ENCODE measurements around the gene NOD2. TPM values are rescaled to one million over a fixed set of nuclear protein-coding genes. Genes with fewer than 3 reads are reported as not detected.

NOD2 gene
- total and polyA plus RNA-seq, 2 donors (not counting 1 experiment from before 2014, with no cell fraction given): 0.50 TPM; not detected in 1

DNA sequence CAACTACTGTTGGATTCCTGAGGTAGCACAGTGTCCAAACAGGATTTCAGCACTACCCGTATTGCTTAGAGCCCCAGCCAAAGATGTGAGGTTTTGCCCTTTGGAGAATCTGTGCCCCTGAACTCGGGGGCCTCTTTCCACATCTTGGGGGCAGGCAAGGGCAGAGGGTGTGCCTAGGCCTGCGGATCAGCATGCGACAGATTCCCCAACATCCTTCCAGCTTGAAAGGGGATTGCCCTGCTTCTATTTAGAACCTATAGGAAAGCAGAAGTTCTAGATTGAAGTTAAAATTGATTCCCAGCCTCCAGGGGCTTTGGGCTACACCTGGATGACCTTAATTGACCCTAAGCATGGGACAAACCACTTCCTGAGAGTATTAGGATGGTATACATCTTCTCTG lies 19.6 kb downstream of the NOD2 start:
- H3K9me3 ChIP-seq (ENCODE audit: control insufficient read depth, insufficient read depth, low read depth, low read length): no peaks in the 10 kb centered on the region
- no peaks in the 10 kb centered on the region for H3K79me2 ChIP-seq (ENCODE audit: control insufficient read depth, insufficient read depth, low read length)
- H3K4me2 ChIP-seq (ENCODE audit: extremely low read depth, insufficient read depth, low read length): no peak overlapping the region
- no peaks in the 10 kb centered on the region for H3K4me1 ChIP-seq (ENCODE audit: control insufficient read depth, extremely low read depth, insufficient read depth, low read length)
- no peaks in the 10 kb centered on the region for H4K20me1 ChIP-seq (ENCODE audit: control insufficient read depth, extremely low read depth, insufficient read depth, low read length)
- DNase-seq (ENCODE audit: low read depth in 2 of 2): no peak
- H3K36me3 ChIP-seq (ENCODE audit: control insufficient read depth, insufficient read depth, low read length): no peaks in the 10 kb centered on the region
- H3K9ac ChIP-seq (ENCODE audit: insufficient read depth, low read length): no peak overlapping the region
- H3K27me3 ChIP-seq (ENCODE audit: control insufficient read depth, insufficient read depth, low read length): no peaks in the 10 kb centered on the region
- no peak overlapping the region for H3K27ac ChIP-seq (ENCODE audit: insufficient read depth, low read length)
- TF ChIP-seq, protein P1, sequence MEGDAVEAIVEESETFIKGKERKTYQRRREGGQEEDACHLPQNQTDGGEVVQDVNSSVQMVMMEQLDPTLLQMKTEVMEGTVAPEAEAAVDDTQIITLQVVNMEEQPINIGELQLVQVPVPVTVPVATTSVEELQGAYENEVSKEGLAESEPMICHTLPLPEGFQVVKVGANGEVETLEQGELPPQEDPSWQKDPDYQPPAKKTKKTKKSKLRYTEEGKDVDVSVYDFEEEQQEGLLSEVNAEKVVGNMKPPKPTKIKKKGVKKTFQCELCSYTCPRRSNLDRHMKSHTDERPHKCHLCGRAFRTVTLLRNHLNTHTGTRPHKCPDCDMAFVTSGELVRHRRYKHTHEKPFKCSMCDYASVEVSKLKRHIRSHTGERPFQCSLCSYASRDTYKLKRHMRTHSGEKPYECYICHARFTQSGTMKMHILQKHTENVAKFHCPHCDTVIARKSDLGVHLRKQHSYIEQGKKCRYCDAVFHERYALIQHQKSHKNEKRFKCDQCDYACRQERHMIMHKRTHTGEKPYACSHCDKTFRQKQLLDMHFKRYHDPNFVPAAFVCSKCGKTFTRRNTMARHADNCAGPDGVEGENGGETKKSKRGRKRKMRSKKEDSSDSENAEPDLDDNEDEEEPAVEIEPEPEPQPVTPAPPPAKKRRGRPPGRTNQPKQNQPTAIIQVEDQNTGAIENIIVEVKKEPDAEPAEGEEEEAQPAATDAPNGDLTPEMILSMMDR (conservative IDR thresholded peaks at IDR 0.05 in 1 of 2, IDR thresholded peaks at IDR 0.05 in 1 of 2; ENCODE audit: low read depth in 1 of 2, low read length in 2 of 2): no peak
- no peak for TF ChIP-seq EZH2 (IDR thresholded peaks at IDR 0.05; ENCODE audit: low read length, missing control alignments)
- no peak overlapping the region for H3K4me3 ChIP-seq (replicated peaks in 1 of 4; ENCODE audit: control extremely low read depth in 1 of 4, insufficient read depth in 1 of 4, low read depth in 3 of 4, low read length in 4 of 4)
- no peak overlapping the region for H2AFZ ChIP-seq (ENCODE audit: low read length)

- no peak for DNase-seq (ENCODE audit: low read depth in 2 of 2)
- no peak overlapping the region for H3K27ac ChIP-seq (ENCODE audit: insufficient read depth, low read length)
- H3K36me3 ChIP-seq (ENCODE audit: control insufficient read depth, insufficient read depth, low read length): no peaks in the 10 kb centered on the region
- TF ChIP-seq EZH2 (IDR thresholded peaks at IDR 0.05; ENCODE audit: low read length, missing control alignments): no peak
- TF ChIP-seq, protein P1 (conservative IDR thresholded peaks at IDR 0.05 in 1 of 2, IDR thresholded peaks at IDR 0.05 in 1 of 2; ENCODE audit: low read depth in 1 of 2, low read length in 2 of 2): no peak
- no peaks in the 10 kb centered on the region for H3K4me1 ChIP-seq (ENCODE audit: control insufficient read depth, extremely low read depth, insufficient read depth, low read length)
- no peak overlapping the region for H3K9ac ChIP-seq (ENCODE audit: insufficient read depth, low read length)
- no peaks in the 10 kb centered on the region for H3K79me2 ChIP-seq (ENCODE audit: control insufficient read depth, insufficient read depth, low read length)
- H3K4me3 ChIP-seq (replicated peaks in 1 of 4; ENCODE audit: control extremely low read depth in 1 of 4, insufficient read depth in 1 of 4, low read depth in 3 of 4, low read length in 4 of 4): no peak overlapping the region
- no peaks in the 10 kb centered on the region for H3K27me3 ChIP-seq (ENCODE audit: control insufficient read depth, insufficient read depth, low read length)
- no peak overlapping the region for H2AFZ ChIP-seq (ENCODE audit: low read length)
- H3K9me3 ChIP-seq (ENCODE audit: control insufficient read depth, insufficient read depth, low read depth, low read length): no peaks in the 10 kb centered on the region
- no peaks in the 10 kb centered on the region for H4K20me1 ChIP-seq (ENCODE audit: control insufficient read depth, extremely low read depth, insufficient read depth, low read length)
- no peak overlapping the region for H3K4me2 ChIP-seq (ENCODE audit: extremely low read depth, insufficient read depth, low read length)
Measured at GRCh38 chr16:50717091-50717490, 23.7 kb downstream of the NOD2 start.

GRCh38 chr16:50717494-50717893 lies 24.1 kb downstream of the NOD2 start:
- TF ChIP-seq EZH2 (IDR thresholded peaks at IDR 0.05; ENCODE audit: low read length, missing control alignments): no peak
- TF ChIP-seq, protein P1 (conservative IDR thresholded peaks at IDR 0.05 in 1 of 2, IDR thresholded peaks at IDR 0.05 in 1 of 2; ENCODE audit: low read depth in 1 of 2, low read length in 2 of 2): no peak
- H4K20me1 ChIP-seq (ENCODE audit: control insufficient read depth, extremely low read depth, insufficient read depth, low read length): no peaks in the 10 kb centered on the region
- H3K9ac ChIP-seq (ENCODE audit: insufficient read depth, low read length): no peak overlapping the region
- no peak overlapping the region for H3K27ac ChIP-seq (ENCODE audit: insufficient read depth, low read length)
- no peaks in the 10 kb centered on the region for H3K27me3 ChIP-seq (ENCODE audit: control insufficient read depth, insufficient read depth, low read length)
- H3K4me2 ChIP-seq (ENCODE audit: extremely low read depth, insufficient read depth, low read length): no peak overlapping the region
- H2AFZ ChIP-seq (ENCODE audit: low read length): no peak overlapping the region
- H3K79me2 ChIP-seq (ENCODE audit: control insufficient read depth, insufficient read depth, low read length): no peaks in the 10 kb centered on the region
- no peaks in the 10 kb centered on the region for H3K4me1 ChIP-seq (ENCODE audit: control insufficient read depth, extremely low read depth, insufficient read depth, low read length)
- H3K4me3 ChIP-seq (replicated peaks in 1 of 4; ENCODE audit: control extremely low read depth in 1 of 4, insufficient read depth in 1 of 4, low read depth in 3 of 4, low read length in 4 of 4): no peak overlapping the region
- H3K36me3 ChIP-seq (ENCODE audit: control insufficient read depth, insufficient read depth, low read length): no peaks in the 10 kb centered on the region
- no peak for DNase-seq (ENCODE audit: low read depth in 2 of 2)
- no peaks in the 10 kb centered on the region for H3K9me3 ChIP-seq (ENCODE audit: control insufficient read depth, insufficient read depth, low read depth, low read length)
